Stimulated activated naive CD4-positive, alpha-beta T cell (primary cell): ENCODE measurements around the gene WT1.

ENCODE experiments used
- DNase-seq, 6 experiments: peaks; one replicate each; lab custom pipeline; 2025; lab: John Stamatoyannopoulos, UW

The WT1 gene

GRCh38 chr11:32438346-32438865 is 3.1 kb upstream of the WT1 start:
- DNase-seq = no peak

DNA sequence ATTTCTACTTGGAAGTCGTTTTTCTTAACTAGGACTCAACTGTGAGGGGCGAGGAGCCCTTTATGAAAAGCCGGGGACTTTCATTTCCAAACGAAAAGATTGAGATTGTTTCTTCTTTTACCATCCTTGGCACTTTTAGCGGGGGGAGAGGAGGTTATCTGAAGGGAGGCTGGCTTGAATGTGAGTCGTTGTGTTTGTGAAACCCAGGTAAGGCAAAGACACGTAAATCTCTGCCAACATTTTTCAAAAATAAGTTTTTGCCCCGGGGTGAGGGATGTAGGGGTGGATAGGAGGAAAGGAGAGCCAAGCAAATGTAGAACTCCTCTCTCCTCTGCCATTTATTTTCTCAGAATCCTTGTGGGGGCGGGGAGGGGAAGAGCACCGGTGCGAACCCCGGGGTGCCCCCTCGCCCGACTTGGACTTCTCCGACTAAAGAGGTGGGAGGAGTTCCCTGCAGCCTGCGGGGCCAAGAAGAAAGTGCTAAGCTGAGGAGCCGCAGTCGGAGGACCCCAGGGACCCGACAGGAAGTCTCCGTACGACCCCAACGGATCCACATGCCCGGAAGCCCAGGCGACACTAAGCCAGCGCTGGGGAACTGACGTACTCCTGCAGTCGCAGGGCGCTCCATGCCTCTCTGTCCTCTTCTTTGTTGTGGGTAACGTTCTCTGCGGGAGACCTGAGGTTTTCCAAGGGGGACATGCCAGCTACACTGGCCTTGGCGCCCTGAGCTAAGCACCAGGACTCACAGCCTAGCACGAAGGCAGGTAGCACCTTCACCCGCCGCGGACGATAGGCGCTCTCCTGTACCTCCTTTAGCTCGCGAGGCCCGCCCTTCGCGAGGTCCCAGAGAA is 2.4 kb upstream of the WT1 start:
- DNase-seq = no peak

DNA sequence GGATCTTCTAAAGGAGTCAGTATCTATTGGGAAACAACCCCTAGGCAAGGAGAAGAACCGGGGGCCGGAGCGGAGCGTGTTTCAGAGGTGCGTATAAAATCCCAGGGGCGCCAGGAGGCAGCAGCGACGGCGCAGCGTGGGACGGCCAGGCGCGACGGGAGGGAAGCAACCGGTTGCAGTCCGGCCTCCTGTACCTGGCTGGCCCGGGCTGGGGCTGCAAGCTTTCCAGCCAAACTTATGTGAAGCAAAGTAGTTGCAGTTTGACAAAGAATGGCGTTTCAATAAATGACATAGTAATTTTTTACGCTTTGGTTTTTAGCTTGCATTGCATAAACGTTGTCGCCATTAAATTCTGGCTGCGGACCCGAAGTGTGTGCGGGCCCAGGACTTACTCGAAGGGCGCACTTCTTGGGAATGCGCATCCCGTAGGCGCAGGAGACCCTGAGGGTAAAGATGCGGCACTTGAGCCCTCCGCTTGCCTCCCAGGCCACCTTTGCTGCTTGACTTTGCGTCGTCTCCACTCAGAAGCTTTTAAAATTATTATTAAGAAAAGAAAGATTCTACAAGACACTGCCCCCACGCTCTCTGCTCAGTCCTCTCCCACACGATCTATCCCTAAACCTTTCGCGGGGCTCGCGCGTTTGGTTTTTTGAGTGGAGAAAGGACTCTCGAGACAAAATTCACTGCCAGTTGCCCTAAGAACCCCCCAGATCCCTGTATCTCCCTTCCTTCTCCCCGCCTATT is 1.6 kb upstream of the WT1 start:
- no peak for DNase-seq

DNA sequence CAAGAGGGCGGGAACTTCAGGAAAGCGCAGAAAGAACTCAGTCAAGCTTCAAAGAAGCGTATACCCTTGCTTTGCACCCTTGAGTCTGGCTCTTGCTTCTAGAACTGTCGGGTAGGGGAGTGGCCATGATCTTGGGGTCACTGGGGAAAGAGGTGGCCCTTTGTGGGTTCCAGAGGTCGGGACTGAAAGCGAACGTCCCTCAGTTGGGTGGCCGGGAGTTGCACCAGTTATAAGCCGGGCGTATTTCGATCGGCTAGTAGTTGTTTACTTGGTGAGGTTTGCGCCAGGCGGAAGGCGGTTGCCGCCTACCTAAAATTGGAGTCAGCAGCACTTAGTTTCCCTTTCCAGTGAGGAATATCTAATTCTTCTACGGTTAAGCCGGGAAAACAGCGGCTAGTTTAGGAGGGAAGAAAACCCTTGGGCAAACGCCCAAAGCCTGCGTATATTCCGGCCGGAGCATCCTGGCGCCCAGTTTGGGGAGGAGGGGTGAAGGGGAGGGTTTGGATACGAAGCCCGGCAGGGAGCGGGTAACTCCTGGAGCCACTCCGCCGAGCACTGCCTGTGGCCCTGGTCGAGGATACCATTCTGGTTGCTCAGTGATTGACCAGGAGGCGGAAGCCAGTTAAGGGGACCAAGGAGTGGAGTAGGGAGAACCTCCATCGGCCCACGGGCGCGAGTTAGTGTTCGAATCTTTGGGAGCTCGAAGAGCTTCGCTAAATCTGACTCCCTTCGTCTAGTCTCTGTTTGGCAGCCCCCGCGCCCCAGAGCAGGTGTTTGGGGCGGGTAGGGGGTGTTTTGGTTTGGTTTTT is 807 bp upstream of the WT1 start:
- DNase-seq = no peak

DNA sequence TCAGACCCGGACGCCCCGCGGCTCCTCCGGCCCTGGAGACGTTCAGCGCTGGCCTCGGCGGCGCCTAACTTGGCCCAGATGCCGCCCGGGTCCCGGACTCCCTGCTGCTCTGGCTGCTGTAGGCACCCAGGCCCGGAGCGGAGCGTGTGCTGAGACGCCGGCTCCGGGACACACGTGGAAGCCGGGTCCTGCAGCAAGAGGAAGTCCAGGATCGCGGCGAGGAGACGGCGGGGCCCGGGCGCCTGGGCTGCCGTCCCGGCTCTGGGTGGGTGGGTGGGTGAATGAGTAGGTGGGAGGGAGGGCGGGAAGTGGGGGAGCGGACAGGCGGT is 223 bp downstream of the WT1 start:
- DNase-seq = no peak

DNA sequence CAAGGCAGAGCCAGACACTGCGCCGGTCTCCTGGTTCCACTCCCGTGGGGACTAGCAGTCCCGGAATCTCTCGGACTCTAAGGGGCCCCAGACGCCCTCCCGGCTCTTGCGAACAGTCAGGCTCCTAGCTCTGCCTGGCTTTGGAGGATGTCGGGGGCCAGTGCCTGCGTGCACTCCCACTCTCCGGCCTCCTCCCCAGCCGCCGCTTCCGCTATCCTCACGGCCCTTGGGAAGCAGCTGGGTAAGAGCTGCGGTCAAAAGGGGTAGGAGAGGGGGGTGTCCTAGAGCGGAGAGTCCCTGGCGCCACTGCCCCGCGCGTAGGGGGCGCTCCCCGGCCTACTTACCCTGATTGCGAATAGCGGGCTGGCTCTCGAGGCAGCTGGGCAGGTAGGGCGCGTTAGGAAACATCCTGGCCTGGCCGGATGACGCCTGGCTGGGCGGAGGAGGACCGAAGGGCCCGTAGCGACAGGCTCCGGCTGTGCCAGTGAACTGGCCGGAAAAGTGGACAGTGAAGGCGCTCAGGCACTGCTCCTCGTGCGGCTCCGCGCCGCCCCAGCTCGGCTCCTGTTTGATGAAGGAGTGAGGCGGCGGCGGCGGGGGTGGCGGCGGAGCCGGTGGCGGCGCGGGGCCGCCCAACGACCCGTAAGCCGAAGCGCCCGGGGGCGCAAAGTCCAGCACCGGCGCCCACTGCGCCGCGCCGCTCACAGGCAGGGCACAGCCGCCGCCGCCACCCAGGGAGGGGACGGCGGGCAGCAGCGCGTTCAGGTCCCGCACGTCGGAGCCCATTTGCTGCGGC is 785 bp downstream of the WT1 start:
- DNase-seq = no peak

GRCh38 chr11:32433914-32434355 is 1.4 kb downstream of the WT1 start:
- DNase-seq = no peak

DNA sequence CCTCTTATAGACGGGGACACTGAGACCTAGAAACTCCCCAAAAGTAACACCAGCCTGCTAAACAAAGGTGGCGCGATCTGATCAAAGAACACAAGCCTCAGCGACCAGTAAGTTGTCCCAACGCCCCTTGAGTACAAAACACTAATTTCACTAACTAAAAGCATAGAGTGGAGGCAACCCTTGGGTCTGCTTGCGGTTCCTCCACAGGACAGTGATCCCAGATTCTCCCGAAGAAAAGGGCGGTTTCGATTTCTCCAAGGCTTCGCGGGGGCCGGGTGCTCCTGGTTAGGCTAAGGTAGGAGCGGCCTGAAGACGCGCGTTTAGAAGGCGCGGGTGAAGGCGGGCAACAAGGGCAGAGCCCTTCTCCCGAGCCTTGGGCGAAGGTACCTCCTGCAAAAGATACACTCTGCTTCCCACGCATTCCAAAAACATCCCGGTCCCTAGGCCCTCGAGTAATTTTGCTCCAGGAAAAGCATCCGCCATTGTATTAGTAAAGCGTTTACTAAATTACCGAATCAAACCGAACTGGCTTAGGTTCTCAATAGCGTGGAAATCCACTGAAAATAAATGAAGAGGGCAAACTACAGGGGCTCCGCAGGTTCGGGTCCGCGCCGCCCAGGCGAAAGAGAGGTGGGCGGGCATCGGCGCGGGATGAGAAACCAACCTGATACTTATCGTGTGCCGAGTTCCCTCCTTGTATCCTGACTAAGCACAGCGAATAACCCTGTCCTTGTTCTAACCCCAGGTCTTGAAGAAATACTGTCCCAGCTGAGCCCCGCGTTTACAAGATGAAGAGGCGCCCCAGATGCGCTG is 2.0 kb downstream of the WT1 start:
- DNase-seq = no peak

DNA sequence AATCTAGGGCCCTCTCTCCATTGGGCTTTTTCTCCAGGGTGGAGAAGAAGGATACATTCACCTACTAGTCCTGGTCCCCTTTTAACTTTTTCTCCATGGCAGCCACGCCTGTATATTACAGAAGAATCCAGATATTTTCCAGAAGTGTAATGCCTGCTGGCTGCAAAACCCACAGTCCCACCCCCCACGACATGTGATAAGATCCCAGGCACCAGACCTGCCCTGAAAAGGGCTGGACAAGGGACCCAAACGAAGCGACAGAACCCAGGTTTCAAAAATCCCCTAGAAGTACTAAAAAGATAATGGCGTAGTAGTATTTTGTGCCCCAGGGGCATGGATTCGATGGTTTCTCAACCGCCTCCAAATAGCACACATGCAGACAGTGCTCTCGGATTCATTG is 2.8 kb downstream of the WT1 start:
- no peak for DNase-seq

GRCh38 chr11:32430568-32431381 is 4.6 kb downstream of the WT1 start:
- no peak for DNase-seq

DNA sequence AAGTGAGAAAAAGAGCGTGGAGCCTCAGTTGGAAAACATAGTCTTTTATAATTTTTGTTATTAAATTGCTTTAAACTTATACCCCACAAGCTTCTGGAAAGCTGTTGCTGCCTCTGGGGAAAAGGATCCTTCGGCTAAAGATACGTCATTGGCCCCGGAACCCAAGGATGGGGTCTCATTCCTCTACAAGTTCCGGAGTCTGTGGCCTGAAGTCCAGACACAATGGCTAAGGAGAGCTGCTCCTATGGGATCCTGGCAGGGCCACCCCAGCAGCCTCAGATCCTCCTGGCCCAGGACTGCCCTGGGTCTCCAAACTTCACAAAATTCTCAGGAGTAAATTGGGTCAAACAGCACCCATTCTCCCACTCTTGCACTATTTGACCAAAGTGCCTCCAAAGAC is 5.9 kb downstream of the WT1 start:
- no peak for DNase-seq

- no peak for DNase-seq
These were observed 6.6 kb downstream of the WT1 start for GRCh38 chr11:32428665-32429303.

DNA sequence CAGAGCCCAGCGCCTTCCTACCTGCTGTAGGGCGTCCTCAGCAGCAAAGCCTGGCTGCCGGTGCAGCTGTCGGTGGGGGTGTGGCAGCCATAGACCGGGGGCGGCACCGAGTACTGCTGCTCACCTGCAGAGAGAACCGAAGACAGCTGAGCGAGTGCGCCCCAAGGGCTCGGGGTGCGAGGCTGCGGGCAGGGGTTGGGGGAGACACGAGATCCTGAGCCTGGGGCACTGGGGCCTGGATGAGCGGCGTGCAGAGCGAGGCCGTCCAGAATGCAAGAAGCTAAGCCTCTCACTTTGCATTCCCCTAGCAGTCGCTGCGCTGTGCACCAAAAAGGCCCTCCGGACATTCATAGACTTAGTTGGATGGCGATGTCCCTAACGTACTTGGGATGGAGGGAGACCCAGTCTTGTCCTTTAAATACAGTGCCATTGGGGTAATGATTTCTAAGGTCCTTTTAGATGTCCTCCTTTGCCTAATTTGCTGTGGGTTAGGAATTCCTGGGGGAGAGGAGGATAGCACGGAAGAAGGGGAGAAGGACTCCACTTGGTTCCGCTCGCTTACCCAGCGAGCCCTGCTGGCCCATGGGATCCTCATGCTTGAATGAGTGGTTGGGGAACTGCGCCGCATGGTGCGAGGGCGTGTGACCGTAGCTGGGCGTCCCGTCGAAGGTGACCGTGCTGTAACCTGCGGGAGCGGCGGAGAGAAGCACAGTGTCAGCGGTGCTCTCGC is 7.2 kb downstream of the WT1 start:
- no peak for DNase-seq

DNA sequence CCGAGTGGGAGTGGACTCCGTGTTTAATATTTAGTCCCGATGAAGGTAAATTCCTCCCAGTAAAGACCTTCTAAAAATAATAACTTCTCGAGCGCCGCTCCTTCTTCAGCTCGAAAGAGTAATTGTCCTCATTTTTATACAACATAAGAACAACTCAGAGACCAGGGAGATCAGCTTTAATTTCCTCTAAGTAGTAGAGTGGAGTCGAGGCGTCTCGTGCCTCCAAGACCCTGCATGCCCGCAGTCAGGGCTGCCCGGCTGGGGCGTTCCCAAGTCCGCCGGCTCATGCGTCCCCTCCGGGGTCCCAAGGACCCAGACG is 7.8 kb downstream of the WT1 start:
- no peak for DNase-seq

DNA sequence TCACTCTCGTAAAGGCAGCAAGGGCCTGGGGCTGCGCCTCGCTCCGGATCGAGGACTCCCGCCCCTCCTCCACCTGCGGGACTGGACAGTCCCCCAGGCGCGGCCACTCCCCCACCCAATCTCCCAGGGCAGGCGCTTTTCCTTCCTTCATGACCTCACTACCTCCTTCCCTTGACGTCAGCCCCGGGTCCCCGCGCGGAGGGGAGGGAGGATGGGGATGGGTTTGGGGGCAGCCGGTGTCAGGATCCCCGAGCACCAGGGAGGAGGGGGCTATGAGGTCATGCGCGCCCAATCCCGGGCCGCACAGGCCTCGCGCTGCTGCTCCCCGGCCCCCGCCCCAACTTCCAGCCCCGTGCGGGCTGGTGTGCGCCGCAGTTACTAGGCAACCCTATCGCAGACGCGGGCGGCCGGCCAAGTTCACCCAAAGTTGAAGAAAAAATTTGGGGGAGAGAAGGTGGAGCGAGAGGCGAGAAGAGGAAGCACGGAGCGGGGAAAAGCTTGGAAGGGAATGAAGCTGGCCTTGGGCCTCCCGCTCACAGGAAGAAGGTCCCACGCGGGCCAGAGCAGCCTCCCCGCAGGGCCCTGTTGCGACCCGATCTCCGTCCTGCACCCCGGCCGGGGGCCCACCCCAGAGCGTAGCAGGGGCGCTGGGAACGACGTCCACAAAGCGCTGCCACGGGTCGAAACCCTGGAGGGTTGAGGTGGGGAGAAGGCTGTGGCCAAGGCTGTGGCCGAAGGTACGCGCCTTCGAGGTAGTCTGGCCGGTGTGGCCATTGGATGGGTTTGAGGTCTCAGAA is 8.3 kb downstream of the WT1 start:
- no peak for DNase-seq

DNA sequence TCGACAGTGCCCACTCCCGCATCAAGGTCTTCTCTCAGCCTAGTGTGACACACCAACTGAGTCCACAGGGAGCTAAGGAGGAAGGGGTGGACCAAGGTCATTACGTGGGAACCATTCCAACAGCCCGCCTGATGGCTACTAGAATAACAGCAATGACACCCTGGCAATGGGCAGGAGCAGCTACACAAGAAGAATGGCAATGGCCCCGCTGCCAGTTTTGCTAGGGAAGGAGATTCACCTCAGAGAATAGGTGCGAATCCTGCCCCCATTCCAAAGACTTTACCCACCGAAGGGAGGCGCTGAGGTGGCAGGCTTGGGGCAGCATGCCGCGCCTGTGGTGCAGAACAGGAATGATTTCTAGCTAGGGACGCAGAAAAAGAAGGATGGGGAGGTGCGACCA is 9.1 kb downstream of the WT1 start:
- DNase-seq = no peak

GRCh38 chr11:32425761-32426160 is 9.6 kb downstream of the WT1 start:
- no peak for DNase-seq

GRCh38 chr11:32422545-32422944 is 12.8 kb downstream of the WT1 start:
- no peak for DNase-seq
